HTR-8/SVneo (cell line): ENCODE results near the gene TIMM29.

Experiments
- DNase-seq: peaks from one replicate; pipeline ENCODE4 v3.0.0; 2011; ENCODE audit warnings: low spot score, mixed read lengths; ENCODE audit not compliant: insufficient read length
- FAIRE-seq: peaks from 2 replicates; lab custom pipeline; 2011; peaks lifted over from hg19 to GRCh38; lab: Jason Lieb, UNC

Gene TIMM29

DNA sequence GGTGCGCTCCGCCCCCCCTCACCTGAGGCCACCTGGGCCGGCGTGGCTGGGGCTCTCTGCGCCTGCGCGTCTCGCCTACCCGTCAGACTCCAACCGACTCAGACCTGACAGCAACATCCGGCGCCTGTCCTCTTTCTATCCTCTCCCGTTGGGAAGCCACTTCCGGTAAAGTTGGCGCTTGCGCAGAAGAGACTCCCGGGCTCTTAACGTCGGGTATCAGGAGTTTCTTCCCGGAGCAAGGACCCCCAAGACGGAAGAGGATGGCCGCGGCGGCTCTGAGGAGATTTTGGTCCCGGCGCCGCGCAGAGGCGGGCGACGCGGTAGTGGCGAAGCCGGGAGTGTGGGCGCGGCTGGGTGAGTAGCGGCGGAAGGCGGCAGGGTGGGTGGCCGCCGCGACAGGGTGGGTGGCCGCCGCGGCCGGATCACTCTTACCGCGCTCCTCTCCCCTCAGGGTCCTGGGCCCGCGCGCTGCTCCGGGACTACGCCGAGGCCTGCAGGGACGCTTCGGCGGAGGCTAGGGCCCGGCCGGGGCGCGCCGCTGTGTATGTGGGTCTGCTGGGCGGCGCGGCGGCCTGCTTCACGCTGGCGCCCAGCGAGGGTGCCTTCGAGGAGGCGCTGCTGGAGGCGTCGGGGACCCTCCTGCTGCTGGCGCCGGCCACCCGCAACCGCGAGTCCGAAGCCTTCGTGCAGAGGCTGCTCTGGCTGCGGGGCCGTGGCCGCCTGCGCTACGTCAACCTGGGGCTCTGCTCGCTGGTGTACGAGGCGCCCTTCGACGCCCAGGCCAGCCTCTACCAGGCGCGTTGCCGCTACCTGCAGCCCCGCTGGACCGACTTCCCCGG, at the start of gene TIMM29, which contains the start of gene YIPF2:
TIMM29 (plus strand) TSS at position 249 of the 839 bp plus-strand sequence; CDS start at position 261, 12 bp downstream.
YIPF2 (minus strand) TSS at position 77 of the 839 bp plus-strand sequence. CDS start 229 bp downstream, outside the sequence.
- DNase-seq: peak; percentile 99
- peak; percentile 28 for FAIRE-seq

DNA sequence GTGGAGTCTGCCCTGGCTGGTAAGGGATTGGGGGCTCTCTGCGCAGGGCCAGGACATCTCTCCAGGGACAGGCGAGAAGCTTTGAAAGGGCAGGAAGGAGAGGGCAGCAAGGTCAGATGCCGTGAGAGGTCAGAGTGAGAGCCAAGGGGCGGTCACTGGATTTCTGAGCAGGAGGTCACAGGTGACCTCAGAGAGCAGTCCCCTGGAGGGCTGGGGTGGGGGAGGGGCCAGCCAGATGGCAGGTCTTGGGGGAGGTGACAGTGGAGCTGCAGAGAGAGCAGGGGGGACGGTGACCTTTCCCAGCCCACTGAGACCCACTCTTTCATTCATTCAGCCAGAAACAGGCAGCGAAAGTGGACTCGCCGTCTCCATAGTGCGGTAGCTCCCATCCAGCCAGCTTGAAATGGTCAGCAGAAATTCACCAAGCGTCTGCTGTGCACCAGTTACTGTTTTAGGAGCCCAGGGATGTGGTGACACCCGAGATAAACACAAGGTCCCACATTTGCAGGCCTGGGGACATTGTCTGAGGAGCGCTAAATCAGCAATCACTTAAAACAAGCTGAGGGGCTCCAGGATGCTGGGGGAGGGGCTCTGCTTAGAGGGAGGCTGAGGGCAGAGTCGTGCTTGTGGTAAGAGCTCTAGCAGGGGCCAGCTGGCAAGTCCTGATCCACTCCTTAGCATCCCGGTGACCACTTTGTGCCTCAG, 47.1 kb upstream of the TIMM29 start:
- FAIRE-seq (no peak), DNase-seq (no peak)

DNA sequence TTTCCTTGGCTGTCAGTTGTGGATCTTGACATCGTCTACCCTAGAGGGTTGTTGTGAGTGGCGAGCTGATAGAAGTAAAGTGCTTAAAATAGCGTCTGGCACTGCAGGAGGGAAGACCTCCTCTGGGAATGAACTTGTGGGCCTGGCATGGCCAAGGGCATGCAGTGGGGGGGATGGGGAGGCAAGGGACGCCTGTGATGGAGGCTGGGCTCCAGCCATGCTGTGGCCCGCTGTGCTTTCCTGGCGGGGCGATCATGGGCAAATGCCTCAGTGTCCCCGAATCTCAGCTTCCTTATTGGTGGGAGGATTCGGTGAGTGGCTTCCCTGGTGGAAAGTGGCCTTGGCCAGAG, 46.5 kb upstream of the TIMM29 start:
- FAIRE-seq: no peak
- no peak for DNase-seq

DNA sequence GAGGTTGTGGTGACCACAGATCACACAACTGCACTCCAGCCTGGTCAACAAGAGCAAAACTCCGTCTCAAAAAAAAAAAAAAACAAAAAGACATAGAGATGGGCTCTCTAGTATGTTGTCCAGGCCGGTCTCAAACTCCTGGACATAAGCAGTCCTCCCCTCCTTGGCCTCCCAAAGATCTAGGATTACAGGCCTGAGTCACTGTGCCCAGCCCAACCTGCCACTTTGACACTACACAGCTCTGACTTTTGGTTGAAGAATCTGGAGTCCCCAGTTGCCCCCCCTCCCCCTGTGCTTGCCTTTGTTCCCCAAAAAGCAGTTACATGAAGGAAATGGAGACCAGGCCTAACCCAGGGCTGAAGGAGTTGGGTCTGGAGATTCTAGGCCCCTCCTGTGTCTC, 44.3 kb upstream of the TIMM29 start:
- DNase-seq (no peak), FAIRE-seq (no peak)

- DNase-seq (no peak), FAIRE-seq (no peak)
Observed at GRCh38 chr19:10885201-10886169, 43.1 kb upstream of the TIMM29 start.

- DNase-seq (no peak), FAIRE-seq (no peak)
Observed at GRCh38 chr19:10887616-10888367, 40.8 kb upstream of the TIMM29 start.

DNA sequence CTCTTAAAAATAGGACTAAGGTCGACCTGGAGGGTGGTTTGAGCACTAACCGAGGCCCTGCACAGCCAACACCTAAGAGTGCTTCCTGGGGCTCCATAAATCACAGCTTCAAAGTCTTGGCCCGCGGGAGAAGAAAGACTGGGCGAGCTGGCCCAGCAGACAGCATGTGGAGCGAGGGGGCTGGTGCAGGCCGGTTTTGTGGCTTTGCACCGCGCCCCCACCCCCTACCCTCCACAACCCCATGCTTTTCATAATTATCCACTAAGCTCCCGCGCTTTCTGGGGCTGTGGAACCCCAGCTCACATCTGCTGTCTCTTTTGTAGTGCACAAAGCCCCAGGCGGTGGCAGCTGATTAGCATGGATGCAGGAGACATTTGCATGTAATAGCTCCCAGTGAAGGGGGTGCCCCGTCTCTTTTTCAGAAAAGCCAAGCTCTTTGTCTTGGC, 40.2 kb upstream of the TIMM29 start:
- FAIRE-seq (no peak), DNase-seq (no peak)

DNA sequence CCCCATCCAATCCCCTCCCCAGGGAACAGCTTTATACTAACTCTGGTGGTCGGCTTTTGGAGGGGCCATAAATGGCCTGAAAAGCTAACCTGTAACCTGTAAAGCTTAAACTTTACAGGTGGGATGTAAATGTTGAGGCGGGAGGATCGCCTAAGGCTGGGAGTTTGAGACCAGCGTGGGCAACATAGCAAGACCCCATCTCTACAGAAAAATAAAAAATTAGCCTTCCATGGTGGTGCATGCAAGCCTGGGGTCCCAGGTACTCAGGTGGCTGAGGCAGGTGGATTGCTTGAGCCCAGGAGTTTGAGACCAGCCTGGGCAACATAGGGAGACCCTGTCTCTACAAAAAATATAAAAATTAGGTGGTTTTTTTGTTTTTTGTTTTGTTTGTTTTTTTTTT, 38.7 kb upstream of the TIMM29 start:
- FAIRE-seq (no peak), DNase-seq (no peak)

- no peak for FAIRE-seq
- no peak for DNase-seq
Observed at GRCh38 chr19:10891405-10892086, 37.1 kb upstream of the TIMM29 start.

DNA sequence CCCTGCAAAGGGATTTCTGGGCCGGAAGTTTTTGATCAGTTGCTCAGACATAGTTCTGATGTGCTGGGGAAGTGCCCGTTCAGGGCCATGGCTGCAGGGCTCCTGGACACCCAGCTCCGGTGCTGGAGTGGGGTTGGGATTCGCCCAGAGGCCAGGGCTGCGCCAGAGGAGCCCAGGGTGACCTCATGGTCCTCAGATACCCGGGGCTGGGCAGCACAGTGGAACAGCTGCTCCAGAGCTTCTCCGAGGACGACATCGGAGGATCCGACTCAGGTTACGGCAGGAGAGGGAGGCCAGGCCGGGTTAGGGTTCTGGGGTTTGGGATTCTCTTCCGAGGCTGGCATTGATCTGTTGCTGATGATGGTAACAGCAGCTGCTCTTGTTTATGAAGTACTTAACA, 36.4 kb upstream of the TIMM29 start:
- no peak for FAIRE-seq
- no peak for DNase-seq

DNA sequence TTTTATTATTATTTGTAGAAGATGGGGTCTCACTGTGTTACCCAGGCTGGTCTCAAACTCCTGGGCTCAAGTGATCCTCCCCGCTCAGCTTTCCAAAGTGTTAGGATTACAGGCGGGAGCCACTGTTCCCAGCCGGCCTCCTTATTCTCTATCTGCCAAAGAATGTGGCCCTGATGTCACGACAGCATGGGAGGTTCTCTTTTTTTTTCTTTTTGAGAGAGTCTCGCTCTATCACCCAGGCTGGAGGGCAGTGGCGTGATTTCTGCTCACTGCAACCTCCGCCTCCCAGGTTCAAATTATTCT, 33.7 kb upstream of the TIMM29 start:
- no peak for DNase-seq
- no peak for FAIRE-seq

DNA sequence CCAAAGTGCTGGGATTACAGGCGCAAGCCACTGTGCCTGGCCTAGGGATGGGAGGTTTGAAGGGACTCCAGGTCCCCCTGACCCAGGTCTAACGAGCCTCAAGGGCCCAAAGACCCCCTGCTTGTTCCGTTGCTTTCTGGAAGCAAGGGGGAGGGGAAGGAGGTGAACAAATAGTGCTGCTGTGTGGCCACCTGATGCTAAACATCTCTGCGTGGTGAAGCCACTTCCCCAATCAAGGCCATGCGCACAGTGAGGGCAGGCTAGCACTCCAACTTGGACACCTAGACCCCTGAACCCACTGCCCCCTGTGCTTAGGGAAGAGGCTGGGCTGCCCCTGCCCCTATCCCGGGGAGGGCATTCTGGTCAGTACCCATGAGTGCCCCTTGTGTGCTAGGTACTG, 33.2 kb upstream of the TIMM29 start:
- DNase-seq (no peak), FAIRE-seq (no peak)

DNA sequence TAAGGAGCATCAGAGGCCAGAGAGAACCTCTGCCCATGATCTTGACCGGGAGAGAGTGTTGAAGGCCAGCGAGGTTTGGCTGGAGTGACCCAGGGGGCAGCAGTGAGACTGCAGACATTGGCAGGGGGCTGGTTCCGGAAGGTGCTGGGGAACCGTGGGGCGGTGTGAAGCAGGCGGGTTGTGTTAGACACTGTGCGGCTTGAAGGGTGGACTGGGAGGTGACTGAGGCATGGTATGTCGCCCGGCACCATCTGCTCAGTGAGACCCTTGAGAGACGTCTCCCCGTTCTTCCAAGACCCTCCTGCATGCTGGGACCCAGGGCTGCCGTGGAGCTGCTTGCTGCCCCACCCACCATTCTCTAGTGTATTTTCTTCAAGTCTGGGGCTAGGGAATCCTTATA, 32.7 kb upstream of the TIMM29 start:
- DNase-seq (no peak), FAIRE-seq (no peak)

DNA sequence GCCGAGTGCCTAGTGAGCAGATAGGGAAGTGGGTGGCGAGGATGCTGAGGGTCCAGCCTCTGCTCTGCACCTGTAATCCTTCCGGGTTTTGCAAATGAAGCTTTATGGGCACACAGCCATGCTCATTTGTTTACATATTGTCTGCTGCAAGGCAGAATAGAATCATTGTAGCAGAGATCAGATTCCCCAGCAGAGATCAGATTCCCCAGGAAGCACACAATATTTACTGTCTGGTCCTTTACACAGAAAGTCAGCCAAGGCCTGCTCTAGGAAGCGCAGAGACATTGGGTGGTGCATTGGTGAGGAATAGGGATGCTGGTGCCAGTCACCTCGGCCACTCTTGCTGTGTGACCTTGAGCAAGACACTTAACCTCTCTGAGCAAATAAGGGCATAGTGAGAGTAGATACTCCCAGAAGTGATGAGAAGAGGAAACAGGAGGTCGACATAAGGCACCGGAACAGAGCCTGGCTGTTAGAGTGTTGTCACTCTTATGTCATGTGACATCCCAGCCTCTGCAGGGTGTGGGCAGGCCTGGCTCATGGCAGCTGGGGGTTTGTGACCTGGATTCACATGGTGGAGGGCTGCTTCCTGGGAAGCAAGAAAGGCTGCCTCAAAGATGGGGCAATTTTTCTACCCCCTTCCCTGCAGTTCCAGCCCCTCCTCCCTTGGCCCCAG, 31.6 kb upstream of the TIMM29 start:
- DNase-seq (no peak), FAIRE-seq (no peak)

- DNase-seq: no peak
- no peak for FAIRE-seq
Observed at GRCh38 chr19:10898633-10899032, 30.0 kb upstream of the TIMM29 start.

- FAIRE-seq (no peak), DNase-seq (no peak)
Observed at GRCh38 chr19:10899151-10899653, 29.4 kb upstream of the TIMM29 start.

DNA sequence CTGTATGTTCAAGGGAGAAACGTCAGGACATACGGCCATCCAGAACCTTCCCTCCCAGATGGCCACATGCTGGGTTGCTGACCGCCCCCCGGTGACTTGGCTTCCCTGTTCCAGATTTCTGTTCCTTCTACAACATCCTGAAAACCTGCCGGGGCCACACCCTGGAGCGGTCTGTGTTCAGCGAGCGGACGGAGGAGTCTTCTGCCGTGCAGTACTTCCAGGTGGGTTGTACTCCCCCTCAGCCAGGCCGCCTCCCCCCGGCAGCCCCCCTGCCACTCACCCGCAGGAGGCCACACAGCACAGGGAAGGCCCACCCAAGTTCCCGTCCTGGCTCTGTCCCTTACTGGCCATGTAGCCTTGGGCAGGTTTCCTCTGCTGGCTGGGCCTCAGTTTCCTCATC, 20.7 kb upstream of the TIMM29 start:
- FAIRE-seq (peak; percentile 26), DNase-seq (no peak)

DNA sequence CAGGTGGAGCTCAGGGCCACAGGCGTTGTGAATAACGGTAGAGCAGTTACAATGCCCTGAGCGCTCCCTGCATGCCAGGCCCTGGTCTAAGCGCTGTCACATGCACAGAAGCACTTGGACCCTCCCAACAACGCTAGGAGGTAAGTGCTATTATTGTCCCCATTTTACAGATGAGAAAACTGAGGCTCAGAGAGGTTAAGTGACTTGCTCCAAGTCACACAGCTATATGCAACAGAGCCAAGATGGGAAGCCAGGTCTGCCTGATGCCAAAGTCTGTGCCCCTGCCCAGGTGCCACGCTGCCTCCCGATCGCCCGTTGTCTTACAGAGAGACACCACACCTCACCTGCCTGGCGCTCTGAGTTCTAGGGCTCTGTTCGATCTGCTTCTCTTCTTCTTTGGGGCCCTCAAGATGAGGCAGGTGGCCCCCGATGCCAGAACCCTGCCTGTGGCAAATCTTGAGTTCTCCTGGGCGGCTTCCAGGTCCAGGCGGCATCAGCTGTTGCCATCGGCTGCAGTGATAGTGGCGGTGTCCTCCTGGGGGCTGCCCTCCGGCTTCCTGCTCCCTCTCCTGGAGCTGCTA, 20.1 kb upstream of the TIMM29 start:
- FAIRE-seq: no peak
- no peak for DNase-seq
